GM21423 (cell line): ENCODE measurements around the gene CPLX1.
"Not testable (repeated sequence)": the region's sequence is repeated elsewhere in the genome, so short reads cannot be mapped to it uniquely, and the experiment has no call there.

Experiments used
- ATAC-seq: cut with Tn5 transposase; IDR thresholded peaks from one replicate; pipeline ENCODE4 v1.9.1; 2021; ENCODE audit warnings: mild to moderate bottlenecking, moderate library complexity; ENCODE audit not compliant: unreplicated experiment

The CPLX1 gene

DNA sequence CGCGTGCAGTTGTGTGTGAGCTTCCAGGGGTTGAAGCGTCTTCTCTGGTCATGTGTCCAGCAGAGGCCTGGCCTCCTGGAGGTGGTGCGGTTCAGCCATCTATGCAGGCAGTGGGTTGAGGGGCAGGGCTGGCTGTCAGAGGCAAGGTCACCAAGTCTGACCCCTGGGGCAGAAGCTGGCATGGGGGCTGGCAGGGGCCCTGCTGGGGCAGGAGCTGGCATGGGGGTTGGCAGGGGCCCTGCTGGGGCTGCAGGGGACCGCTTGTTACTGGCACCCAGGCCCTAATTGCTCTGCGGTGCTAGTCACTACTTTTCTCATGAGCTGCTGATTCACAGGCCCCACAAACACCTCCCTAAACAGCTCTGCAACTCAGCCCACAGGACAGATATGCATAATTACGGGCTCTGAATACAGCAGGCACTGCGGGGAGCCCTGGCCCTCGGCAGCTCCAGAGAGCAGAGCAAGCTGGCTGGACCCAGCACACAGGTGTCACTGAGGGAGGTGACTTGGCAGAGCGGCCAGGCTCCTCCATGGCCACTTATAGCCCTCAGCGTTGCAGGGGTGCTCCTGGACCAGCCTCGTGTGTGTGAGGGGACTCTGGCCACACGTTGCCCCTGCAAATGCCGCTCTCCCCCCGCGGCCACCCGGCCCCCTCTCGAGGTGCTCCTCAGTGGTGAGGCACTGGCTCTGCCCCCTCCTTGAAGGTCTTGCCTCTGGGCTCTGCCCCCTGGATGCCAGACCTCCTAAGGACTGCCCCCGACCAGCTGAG, 32.7 kb downstream of the CPLX1 start:
- no peak for ATAC-seq

DNA sequence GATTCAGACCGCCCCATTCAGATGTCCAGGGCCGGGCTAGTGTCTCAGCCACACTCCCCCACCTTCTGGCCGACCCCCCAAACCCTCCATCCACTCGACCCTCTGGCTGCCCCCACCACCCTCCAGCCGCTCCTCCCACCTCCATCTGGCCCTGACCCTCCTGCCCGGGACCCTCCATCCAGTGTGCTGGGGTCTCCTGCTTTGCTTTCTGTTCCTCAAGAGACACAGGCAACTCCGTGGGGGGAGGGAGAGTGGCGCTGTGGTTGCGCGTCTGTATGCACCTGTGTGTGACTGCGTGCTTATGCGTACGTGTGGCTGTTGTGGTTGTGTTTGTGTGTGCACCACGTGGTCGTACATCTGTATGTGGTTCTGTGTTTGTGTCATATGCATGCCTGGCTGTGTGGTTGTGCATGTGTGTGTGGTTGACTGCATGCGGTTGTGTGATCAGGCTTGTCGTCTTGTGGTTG, 33.3 kb downstream of the CPLX1 start:
- ATAC-seq = no peak

DNA sequence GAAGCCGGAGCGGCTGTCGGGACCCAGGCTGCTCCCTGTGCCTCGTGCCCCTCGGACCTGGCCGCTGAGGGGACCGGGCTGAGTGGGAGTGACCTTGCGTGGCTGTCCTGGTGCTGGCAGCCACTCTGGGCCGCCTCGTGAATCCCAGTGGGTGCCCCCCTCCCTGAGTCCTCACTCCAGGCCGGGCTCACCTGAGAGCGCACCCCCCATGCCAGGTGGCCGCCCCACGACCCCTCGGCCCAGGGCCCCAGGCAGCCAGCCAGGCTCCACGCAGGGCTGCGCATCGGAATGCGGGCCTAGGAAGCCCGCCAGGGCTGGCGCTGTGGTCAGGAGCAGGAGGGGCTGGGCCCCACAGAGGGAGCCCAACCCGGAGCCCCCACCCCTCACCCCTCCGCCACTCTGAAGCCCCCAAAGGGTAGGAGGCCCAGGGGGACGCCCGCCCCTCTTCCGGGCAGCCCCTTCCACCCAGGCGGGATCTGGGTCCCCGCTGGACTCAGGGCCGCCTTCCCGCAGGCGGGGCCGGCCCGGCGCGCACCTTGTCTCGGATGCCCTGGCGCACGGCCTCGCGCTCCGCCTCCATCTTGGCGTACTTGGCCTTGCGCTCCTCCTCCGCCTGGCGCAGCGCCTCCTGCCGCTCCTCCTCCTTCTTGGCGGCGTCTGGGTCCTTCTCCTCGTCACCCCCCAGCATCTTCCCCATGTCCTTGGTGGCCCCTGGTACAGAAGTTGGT, 33.9 kb downstream of the CPLX1 start:
- ATAC-seq = no peak

DNA sequence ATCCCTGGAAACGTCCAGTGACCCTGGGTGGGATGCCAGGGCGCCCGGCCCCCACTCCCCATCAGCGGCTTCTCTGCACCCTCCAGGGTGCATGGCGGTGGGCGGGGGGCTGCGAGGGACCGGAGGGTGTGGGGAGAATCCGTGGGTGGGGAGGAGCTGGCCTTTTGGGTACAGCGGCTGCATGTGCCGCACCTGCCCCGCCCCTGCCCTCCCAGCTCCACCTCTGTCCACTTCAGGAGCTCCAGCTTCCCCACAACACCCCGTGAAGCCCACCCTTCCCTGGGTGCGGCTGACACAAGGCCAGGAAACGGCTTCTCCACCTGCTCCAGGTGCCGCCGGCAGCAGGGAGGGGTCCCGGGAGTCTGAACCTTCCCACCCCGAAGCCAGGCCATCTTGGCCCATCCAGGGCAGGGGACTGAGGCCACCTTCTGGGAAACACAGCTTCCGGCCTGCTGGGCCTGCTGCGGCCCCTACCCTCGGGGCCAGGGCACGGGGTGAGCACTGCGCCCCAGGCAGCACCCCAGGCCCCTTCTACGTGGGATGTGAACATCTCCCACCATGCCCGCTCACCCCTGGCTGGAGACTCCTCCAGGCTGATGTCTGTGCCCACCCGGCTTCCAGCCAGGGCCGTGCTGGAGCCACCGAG, 34.6 kb downstream of the CPLX1 start:
- ATAC-seq = no peak

DNA sequence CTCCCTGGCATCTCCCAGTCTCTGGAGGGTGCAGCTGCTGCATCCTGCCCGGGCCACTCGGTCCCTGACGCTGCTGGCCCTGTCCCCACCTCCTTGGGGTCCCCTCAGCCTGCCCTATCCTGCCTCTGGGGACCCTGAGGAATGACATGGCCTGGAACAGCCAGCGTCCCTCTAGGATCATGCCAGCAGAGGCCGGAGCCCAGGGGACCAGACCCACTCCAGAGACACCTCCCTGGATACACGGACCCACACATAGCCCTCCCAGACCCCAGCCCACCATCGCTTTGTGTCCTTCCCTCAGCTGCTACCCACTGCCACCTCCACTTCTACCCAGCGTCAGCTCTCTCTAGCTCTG, 35.5 kb downstream of the CPLX1 start:
- ATAC-seq = no peak

DNA sequence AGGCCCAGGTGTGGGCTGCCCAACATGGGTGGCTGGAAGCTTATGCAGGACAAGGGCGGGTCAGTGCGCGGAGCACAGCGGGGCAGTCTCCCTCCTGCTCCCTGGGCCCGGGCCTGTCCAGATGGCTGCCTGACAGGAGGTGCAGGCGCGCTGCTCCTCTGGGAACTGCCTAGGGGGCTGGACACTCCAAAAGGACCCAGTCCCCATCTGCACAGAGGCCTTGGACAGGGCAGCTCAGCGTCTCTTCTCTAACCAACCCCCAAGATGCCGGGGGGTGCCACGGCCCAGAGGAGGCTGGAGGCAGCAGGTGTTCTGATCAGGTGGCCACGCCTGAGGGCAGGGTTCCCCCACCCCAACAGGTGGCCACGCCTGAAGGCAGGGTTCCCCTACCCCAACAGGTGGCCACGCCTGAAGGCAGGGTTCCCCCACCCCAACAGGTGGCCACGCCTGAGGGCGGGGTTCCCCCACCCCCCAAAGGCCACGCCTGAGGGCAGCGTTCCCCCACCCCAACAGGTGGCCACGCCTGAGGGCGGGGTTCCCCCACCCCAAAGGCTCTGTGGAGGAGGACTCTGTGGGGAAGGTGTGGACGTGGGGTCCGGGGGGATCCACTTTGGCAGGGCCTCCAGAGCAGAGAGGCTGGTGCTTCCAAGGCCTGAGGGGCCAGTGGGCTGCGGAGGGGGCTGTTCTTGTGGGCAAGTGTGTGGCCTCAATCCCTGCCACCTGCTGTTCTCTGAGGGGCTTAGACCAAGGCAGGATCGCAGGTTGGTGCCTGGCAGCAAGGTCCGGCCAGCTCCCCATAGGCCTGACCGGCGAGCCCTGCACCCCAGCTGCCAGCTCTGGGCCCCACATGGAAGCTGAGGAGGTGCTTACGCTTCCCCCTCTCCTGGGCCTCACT, 36.1 kb downstream of the CPLX1 start:
- no peak for ATAC-seq

DNA sequence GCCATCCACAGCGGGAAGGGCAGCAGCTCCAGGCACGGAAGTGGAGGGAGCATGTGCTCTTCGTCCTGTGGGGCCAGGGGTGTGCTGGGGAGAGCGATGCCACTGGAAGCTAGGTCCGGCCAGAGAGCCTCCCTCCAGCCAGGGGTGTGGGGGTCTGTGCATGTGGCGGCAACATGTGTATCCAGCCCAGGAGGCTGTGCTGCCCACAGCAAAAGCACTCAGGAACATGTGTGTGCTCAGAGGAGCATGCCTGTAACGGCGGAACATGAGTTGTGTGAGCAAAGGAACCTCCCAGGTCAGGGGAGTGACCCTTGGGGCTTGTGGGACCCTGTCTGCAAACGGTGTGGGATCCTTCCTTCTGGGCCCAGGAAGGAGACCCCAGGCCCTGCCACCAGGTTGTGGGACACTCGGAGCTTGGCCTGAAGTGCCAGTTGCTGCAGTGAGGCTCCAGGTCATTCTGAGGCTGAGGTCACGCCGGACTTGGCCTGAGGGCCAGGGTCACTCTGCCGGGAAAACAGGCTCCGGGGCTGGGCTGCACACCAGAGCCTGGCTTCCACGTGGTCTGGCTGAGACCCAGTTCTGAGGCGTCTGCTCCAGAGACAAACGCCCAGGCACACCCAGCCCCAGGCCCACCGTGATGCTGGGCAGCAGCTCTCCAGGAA, 37.2 kb downstream of the CPLX1 start:
- ATAC-seq = no peak

DNA sequence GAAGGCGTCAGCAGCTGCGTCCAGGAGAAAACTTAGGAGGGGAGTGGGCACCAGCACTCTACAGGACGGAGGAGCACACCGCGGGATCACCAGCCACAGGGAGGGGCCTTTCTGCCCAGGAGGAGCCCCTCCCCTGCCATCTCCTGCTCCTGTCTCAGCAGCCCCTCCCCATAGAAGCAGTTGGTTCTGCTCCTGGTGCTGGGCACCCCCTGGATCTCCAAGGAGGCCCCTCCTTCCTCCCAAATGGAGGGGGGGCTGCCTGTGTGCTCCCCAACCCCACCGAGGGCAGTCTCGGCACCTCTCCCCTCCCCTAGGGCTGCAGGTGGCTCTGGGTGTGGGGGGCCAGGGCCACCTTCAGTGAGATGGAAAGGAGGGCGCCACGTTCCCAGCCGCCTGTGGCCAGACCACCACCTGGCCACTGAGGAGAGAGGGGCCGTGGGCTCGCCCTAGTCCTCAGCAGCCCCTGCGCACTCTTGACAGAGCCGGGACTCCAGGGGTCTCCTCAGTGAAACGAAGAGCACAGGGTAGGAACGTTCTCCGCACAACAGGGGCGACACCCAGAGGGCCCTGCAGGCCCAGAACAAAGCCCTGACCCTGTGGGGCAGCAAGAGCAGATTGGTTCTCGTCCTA, 37.8 kb downstream of the CPLX1 start:
- ATAC-seq = no peak

DNA sequence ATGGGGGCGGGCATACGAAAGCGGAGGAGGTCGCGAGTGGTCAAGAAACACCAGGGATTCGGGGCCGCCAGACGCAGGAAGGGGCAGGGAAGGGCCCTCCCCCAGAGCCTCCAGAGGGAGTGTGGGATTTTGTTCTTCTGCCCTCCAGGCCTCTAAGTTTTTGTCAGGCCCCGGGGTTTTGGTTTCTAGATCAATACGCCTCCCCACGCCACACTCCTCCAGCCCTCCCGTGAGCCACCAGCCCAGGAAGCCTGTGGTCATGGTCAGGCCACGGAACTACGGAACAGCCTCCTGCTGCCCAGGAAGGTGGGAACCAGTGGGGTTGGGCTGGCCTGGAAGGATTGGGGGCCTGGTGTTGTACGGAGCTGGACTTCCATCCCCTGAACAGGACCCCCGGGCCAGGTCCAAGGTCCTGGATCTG, 38.4 kb downstream of the CPLX1 start:
- ATAC-seq = no peak

DNA sequence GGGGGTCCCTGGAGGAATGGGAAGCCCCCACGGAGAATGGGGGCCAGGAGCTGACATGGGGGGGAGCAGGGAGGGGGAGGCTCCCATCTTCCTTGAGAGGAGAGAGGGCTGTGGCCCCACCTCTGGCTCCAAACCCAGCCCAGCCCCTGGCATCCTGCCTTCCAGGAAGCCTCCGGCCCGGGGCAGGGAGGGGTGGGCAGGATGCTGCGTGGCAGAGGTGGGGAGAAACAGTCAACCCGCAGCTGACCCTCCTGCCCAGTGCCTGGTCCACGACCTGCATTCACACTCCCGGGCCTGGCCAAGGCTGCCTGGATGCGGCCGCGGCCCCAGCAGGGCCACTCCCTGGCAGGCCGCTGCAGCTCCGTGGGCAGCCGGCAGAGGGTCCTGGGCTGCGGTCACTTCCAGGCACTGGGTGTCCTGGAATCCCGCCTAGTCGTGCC, 39.0 kb downstream of the CPLX1 start:
- no peak for ATAC-seq

DNA sequence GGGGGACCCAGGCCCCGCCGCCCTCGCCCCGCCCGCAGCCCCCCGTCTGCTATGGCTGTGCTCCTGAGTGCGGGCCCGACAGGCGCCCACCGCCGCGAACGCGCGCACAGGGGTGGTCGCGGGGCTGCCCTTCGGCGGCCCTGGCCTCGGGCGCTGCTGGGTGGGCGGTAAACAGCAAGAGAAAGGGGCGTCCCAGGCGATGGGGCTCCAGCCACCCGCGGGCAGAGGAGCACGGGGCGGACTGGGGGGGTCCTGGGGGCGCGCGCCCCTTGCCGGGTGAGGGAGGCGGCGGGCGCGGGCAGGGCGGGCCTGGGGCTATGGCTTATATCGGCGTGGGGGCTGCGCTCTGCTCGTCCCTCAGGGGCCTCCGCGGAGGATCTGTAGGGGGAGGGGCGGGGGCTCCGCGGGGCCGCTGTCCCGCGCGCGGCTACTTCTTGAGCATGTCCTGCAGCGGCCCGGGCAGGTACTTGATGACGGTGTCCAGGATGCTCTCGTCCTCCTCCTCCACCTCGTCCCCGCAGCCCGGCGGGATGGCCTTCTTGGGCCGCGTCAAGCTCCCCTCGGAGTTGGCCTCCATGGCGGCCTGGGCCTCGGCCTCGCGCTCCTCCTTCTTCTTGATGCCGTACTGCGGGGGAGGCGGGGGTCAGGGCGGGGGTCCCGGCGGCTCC, 39.7 kb downstream of the CPLX1 start:
- ATAC-seq = no peak

DNA sequence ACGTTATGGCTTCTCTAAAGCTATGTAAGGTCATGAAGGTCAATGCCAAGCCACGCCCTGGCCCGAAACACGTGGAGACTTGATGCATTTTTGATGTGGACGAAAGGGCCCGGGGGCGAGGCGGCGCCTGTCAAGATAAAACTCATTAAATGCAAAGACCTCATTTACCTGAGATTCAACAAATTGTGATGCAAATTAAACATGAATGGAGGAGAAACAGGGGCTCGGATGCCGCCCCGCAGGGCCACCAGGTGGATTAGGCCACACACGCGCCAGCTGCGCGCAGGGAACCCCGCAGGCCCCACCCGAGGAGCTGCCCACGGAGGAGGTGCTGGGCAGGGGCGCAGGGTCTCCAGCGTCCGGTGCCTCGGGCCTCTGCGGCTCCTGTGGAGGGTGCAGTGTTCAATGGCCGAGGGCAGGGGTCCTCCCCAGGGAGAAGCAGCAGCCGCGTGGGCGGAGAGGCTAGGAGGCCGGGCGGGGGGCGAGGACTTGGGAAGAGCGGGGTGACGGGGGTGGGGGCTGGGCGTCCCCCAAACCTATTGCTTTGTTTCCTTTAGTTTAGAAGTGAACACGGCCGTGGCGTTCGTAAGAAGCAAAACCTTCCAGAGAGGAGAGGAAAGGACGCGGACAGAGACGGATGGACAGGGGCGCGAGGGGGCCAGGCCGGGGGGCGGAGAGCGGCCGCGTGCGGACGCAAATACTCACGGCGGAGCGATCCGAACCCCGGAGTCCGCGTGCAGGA, 40.4 kb downstream of the CPLX1 start:
- no peak for ATAC-seq

DNA sequence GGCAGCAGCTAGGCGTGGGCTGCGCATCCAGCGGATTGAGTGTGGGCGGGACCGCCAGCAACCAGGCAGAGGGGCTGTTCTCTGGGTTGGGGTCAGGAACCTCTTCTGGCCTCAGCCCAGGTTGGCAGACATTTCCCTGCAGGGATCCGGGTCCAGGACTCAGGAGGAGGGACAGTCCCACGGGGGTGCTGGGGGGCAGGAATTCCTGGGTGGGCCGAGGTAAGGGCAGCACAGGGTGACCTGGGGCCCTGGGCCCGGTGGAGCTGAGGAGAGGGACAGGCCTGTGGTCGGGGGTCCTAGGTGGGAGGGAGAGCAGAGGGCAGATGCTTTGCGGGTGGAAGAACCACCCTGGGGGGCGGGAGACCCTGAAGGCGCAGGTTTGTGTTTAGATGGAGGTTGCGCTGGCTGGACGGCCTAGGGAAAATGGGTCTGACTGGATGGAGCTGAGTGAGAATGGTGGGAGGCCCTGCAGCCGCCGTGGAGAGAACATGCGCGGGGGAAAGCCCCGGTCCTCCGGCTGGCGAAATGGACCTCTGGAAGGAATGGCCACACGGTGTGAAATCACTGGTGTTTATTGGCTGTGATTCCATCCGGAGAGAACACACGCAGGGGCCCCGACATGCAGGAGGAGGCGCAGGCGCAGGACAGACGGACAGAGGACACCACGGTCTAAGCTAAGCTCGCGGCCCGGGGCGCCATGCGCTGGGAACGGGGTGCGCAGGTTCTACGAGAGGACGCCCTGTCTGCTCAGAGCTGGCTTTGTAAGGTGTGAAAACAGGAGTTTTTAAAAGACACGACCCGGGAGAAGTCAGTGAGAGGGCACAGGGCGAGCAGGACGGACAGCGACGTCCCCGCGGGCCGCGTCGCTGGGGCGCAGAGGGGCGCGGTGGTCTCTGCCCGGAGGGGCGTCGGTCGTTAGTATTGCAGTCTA, 41.3 kb downstream of the CPLX1 start:
- ATAC-seq = no peak

DNA sequence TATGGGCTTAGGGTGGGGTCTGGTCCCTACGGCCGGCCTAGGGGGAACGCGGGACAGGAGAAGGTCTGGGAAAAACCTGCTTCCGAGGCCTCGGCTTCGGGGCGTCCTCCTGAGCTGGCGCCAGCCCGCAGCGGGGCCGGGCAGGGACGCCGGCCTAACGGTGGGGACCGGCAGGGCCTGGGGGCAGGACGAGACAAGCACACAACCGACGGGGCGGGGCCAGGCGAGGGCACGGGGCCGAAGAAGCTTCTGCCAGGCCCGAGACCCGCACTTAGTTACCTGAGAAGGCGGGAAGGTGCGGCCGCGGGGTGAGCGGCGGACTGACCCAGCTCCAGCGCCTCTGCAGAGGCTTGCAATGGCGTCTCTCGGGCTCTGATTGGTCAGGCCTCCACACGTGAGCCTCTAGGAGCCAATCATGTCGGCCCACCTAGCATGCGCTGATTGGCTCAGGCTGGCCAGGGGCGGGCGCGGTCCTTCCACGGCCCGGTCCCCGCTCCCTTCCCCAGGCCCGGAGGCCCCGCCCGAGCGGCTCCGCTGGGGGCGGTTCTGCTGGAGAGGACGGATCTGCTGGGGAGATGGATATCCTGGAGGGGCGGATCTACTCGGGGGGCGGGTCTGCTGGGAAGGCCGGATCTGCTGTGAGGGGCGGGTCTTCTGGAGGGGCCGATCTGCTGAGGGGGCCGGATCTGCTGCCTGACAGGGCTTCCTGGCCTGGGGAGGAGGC, 44.3 kb downstream of the CPLX1 start:
- peak; percentile 93 for ATAC-seq

DNA sequence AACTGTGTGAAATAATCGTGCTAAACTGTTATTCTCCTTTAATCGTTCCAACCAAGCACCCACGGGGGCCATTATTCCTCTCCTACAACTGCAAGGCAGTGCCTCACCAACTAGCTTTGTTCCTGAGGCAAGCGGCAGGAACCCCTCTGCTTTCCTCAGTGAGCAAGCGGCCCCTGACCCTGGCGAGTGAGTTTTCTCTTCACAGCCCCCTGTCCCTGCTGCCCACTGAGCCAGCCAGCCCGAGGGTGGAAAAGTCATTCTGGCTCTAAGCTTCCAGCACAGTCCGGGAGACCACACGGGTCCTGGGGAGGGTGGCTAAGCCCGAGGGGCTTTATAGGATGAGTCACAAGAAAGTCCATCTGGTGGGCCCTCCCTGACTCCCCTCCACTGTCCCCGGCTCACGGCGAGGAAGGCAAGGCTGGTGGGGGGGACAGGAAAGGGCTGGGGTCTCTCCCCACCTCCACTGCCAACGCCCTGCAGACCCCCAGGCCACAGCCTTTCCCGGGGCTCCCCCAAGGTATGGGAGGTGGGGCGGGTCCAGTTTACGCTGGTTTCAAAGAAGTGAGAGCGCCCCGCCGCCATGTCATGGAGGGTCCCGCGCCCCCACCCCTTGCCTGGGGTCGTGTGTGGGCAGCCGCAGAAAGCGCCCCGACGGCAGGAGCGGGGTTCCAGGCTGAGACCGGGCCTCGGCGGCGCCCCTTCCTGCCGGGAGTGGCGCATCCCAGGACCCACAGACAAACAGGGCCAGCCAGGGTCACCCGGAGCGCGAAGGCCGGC, 45.0 kb downstream of the CPLX1 start:
- ATAC-seq = no peak

DNA sequence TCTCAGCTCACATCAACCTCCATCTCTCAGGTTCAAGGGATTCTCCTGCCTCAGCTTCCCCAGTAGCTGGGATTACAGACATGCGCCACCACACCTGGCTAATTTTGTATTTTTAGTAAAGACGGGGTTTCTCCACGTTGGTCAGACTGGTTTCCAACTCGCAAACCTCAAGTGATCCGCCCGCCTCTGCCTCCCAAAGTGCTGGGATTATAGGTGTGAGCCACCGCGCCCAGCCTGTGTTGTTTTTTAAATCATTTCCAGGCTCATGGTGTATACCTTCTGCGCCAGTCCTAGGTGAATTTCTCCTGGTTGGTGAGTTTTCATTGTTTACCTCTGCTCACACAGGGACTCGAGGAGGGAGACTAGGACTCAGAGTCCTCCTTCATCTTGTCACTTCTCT, 45.7 kb downstream of the CPLX1 start:
- ATAC-seq = not testable (repeated sequence)
